Thyroid gland (tissue), 4 donors: ENCODE measurements around the gene MRNIP. TPM values are rescaled to one million over a fixed set of nuclear protein-coding genes. Genes with fewer than 3 reads are reported as not detected.

Experiments used
- DNase-seq, 2 donors: peaks; one replicate each; pipeline ENCODE4 v3.0.0-alpha.2; 2019
- H3K27ac ChIP-seq, 3 donors: fragments of 200-600 bp; sonication (generic); 1 replicate in 2 of 3; 2 replicates in 1 of 3; pipeline ENCODE4 v1.5.1; 2016 to 2019; ENCODE audit warnings: mild to moderate bottlenecking in 1 of 3, moderate library complexity in 1 of 3
- H3K27me3 ChIP-seq: fragments of 200-600 bp; sonication (generic); one replicate; pipeline ENCODE4 v1.5.1; 2019
- H3K36me3 ChIP-seq, 2 donors: fragments of 200-600 bp; sonication (generic); one replicate each; pipeline ENCODE4 v1.5.1; 2016 to 2019
- H3K4me1 ChIP-seq, 2 donors: fragments of 200-600 bp; sonication (generic); one replicate each; pipeline ENCODE4 v1.5.1; 2017 to 2019
- H3K4me3 ChIP-seq, 3 donors: fragments of 200-600 bp; sonication (generic); replicated peaks in 1 of 3; 1 replicate in 2 of 3; 2 replicates in 1 of 3; pipeline ENCODE4 v1.5.1; 2016; ENCODE audit warnings: mild to moderate bottlenecking in 1 of 3
- H3K9me3 ChIP-seq: fragments of 200-600 bp; sonication (generic); one replicate; pipeline ENCODE4 v1.5.1; 2017
- CTCF ChIP-seq, 6 experiments: fragments of 200-600 bp in 3 of 6; fragments of 450-650 bp in 3 of 6; sonication (generic) in 3 of 6; IDR thresholded peaks; one replicate each; pipeline ENCODE4 v1.5.1; 2016 to 2019; ENCODE audit warnings: antibody characterized with exemption in 6 of 6, mild to moderate bottlenecking in 2 of 6, inconsistent platforms in 1 of 6, moderate library complexity in 1 of 6
- POLR2A ChIP-seq, 2 donors: fragments of 450-650 bp; IDR thresholded peaks; one replicate each; pipeline ENCODE4 v1.6.1; 2017; ENCODE audit warnings: antibody characterized with exemption in 2 of 2, mild to moderate bottlenecking in 2 of 2, moderate library complexity in 1 of 2
- WGBS, 2 donors: methylation state at CpG; one replicate each; pipeline ENCODE4 v1.1.5; 2017; 5-methylcytosine and 5-hydroxymethylcytosine counted together
- intact Hi-C: fragments of 100-400 bp; cut with DNase I; formaldehyde crosslinking; loops from one replicate; pipeline ENCODE4 v1.15.1; 2023
- total RNA-seq, 4 donors: library from RNA; depleted of rRNA; stranded (reverse); fragments of >200 nt; gene quantifications; one replicate each; pipeline ENCODE4 v1.2.3, GENCODE V29; 2016

Gene MRNIP
- total RNA-seq, 4 donors from 2014 or later = 37.1 to 68.2 (median 52.1) TPM

GRCh38 chr5:179815491-179816249, 42.9 kb downstream of the MRNIP start:
- Histone ChIP-seq H3K27ac (no peak overlapping the region), H3K4me1 (peaks cover 31 to 39% of the 10 kb centered on the region in 2 donors), H3K4me3 (no peak overlapping the region), H3K9me3 (no peaks in the 10 kb centered on the region), H3K36me3 (no peaks in the 10 kb centered on the region), H3K27me3 (no peaks in the 10 kb centered on the region)
- intact Hi-C loops = no loop called here
- WGBS, 2 donors = 91 to 96% methylated on average over 21 of the region's 21 CpGs
- TF ChIP-seq CTCF (IDR thresholded peaks at IDR 0.05) (no peak), POLR2A (IDR thresholded peaks at IDR 0.05) (no peak)
- DNase-seq = no peak

DNA sequence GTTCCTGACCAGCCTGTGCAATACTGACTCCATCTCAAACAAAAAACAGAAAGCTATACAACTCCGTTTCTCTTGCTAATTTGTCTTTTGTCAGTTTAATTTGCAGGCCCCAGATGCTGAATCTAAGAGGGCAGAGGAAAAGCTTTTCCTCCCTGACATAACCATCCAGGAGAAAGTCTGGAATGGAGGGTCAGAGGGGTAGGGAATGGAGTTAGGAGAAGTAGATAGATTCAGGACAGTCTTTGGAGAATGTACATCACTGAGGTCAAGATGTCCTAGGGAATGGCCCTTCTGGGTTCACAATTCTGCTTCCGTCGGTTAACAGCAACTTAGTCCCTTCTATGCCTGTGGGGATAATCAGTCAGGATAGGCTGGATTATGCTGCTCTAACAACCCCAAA, 44.5 kb downstream of the MRNIP start:
- TF ChIP-seq CTCF (IDR thresholded peaks at IDR 0.05) (no peak), POLR2A (IDR thresholded peaks at IDR 0.05) (no peak)
- intact Hi-C loops = no loop called here
- WGBS, 2 donors = 85 to 87% methylated on average over 3 of the region's 3 CpGs
- DNase-seq = no peak
- Histone ChIP-seq H3K9me3 (no peaks in the 10 kb centered on the region), H3K36me3 (no peaks in the 10 kb centered on the region), H3K27ac (no peak overlapping the region), H3K4me1 (peaks cover 17 to 26% of the 10 kb centered on the region in 2 donors), H3K4me3 (no peak overlapping the region), H3K27me3 (no peaks in the 10 kb centered on the region)

DNA sequence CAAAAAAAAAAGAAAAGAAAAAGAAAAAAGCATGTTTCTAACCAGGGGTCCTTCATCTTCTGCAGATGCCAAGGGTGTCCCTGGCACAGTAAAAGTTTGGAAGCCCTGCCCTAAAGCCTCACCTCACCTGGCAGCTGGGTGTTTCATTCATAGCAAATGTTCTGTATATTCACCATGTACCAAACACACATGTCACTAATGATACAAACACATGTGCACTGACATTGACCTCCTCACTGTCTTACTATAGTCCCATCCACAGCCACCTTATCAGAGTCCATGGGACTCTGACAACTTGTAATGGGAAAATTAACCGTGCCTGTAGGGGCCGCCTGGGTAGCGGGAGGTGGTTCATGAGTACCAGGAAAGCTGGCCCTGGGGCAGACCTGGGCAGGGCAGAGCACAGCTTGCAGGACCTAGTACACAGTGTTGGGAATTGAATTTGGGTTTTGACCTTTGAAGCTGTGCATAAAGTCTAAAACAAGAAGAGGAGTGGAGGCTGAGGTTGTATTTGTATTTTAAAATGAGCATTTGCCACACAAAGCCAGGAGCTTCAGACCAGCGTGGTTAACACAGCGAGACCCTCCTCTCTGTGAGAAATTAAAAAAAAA, 45.5 kb downstream of the MRNIP start:
- Histone ChIP-seq H3K36me3 (no peaks in the 10 kb centered on the region), H3K4me3 (no peak overlapping the region), H3K9me3 (no peaks in the 10 kb centered on the region), H3K27me3 (no peaks in the 10 kb centered on the region), H3K27ac (no peak overlapping the region), H3K4me1 (peaks cover 10 to 18% of the 10 kb centered on the region in 2 donors)
- WGBS, 2 donors = 91 to 93% methylated on average over 5 of the region's 5 CpGs
- no peak for TF ChIP-seq CTCF (IDR thresholded peaks at IDR 0.05)
- TF ChIP-seq POLR2A (IDR thresholded peaks at IDR 0.05) = no peak
- DNase-seq = no peak
- intact Hi-C loops = no loop called here

- no peaks in the 10 kb centered on the region for H3K9me3 ChIP-seq
- peaks cover 6 to 17% of the 10 kb centered on the region in 2 donors for H3K4me1 ChIP-seq
- H3K27ac ChIP-seq = no peak overlapping the region
- 94 to 96% methylated on average over 6 to 25 of the region's 27 CpGs for WGBS, 2 donors
- TF ChIP-seq CTCF (IDR thresholded peaks at IDR 0.05) (no peak), POLR2A (IDR thresholded peaks at IDR 0.05) (no peak)
- H3K4me3 ChIP-seq = no peak overlapping the region
- intact Hi-C loops = no loop called here
- no peak for DNase-seq
- H3K27me3 ChIP-seq = no peaks in the 10 kb centered on the region
- no peaks in the 10 kb centered on the region for H3K36me3 ChIP-seq
Observed at GRCh38 chr5:179812135-179812825, 46.3 kb downstream of the MRNIP start.
